K562 (cell line): ENCODE measurements around the gene ANO4. TPM values are rescaled to one million over a fixed set of nuclear protein-coding genes. Genes with fewer than 3 reads are reported as not detected.

Source experiments
- ATAC-seq: fragments of 200-7000 bp; cut with Tn5 transposase; 3 replicates; pipeline ENCODE4 v1.9.1; 2020; ENCODE audit warnings: moderate library complexity
- BruUV-seq: library from RNA; stranded (reverse); fragments of 400-500 nt; replicated peaks from 2 replicates; lab custom pipeline; 2021; lab: Mats Ljungman, UMichigan
- CTCF ChIA-PET: fragments of 300-600 bp; formaldehyde crosslinking; extraction: SDS; loops from one replicate; lab custom pipeline; 2021; ENCODE audit warnings: low intra/inter-chr PET ratio; lab: Yijun Ruan, JAX
- POLR2A ChIA-PET: fragments of 300-600, 350-650 bp; sonication (Branson Sonifier 250); formaldehyde crosslinking; extraction: SDS; loops from one replicate; lab custom pipeline; 2021; ENCODE audit warnings: antibody characterized with exemption, inconsistent platforms; lab: Yijun Ruan, JAX
- DNase-seq, 4 experiments: peaks; one replicate each; pipeline versions ENCODE4 v3.0.0 to v3.0.0-alpha.2; 2011 to 2018; ENCODE audit warnings: low spot score in 3 of 4, mixed read lengths in 3 of 4; ENCODE audit errors: extremely low read depth in 1 of 4
- FAIRE-seq: peaks from 2 replicates; lab custom pipeline; 2011; peaks lifted over from hg19 to GRCh38; lab: Jason Lieb, UNC
- H2AFZ ChIP-seq: 2 replicates; pipeline ENCODE4 v1.6.0; 2011; ENCODE audit warnings: low read depth, low read length, control low read depth, inconsistent platforms
- H3K27ac ChIP-seq: fragments of 200-600 bp; 3 replicates; pipeline ENCODE4 v1.8.0; 2011; ENCODE audit warnings: low read depth, mild to moderate bottlenecking, control low read depth, inconsistent platforms, low read length, moderate library complexity, mixed read lengths; ENCODE audit errors: extremely low read depth
- H3K27me3 ChIP-seq, 2 experiments: fragments of 300-600 bp in 1 of 2; 2 replicates in 1 of 2; 3 replicates in 1 of 2; pipeline versions ENCODE4 v1.6.0 to v1.8.0; 2011; ENCODE audit warnings: inconsistent platforms in 2 of 2, low read length in 2 of 2, mild to moderate bottlenecking in 1 of 2, mixed read lengths in 1 of 2, moderate library complexity in 1 of 2; ENCODE audit not compliant: control insufficient read depth in 2 of 2, insufficient read depth in 2 of 2
- H3K36me3 ChIP-seq: fragments of 300-600 bp; 3 replicates; pipeline ENCODE4 v1.8.0; 2011; ENCODE audit warnings: mild to moderate bottlenecking, low read length, inconsistent platforms; ENCODE audit not compliant: control insufficient read depth, insufficient read depth
- H3K4me1 ChIP-seq, 2 experiments: fragments of 200-600 bp in 1 of 2; replicated peaks in 1 of 2; 2 replicates in 1 of 2; 3 replicates in 1 of 2; pipeline versions ENCODE4 v1.5.1 to v1.8.0; 2011; ENCODE audit warnings: inconsistent platforms in 2 of 2, low read length in 2 of 2, mild to moderate bottlenecking in 1 of 2, mixed read lengths in 1 of 2, moderate library complexity in 1 of 2; ENCODE audit not compliant: control insufficient read depth in 2 of 2, insufficient read depth in 2 of 2
- H3K4me2 ChIP-seq: 2 replicates; pipeline ENCODE4 v1.6.1; 2011; ENCODE audit warnings: low read length, control low read depth, inconsistent platforms, mixed read lengths; ENCODE audit not compliant: insufficient read depth
- H3K4me3 ChIP-seq: fragments of 200-600 bp; sonication (generic), shearing (Covaris generic); 2 replicates; pipeline ENCODE4 v1.5.1; 2016; ENCODE audit warnings: control low read depth, inconsistent platforms
- H3K79me2 ChIP-seq: fragments of 200-600 bp; 3 replicates; pipeline ENCODE4 v1.8.0; 2011; ENCODE audit warnings: low read length, inconsistent platforms; ENCODE audit not compliant: control insufficient read depth, insufficient read depth
- H3K9ac ChIP-seq, 2 experiments: 2 replicates each; pipeline versions ENCODE4 v1.6.0 to v1.6.1; 2011; ENCODE audit warnings: low read depth in 2 of 2, low read length in 2 of 2, control low read depth in 1 of 2, inconsistent platforms in 1 of 2, mild to moderate bottlenecking in 1 of 2, mixed read lengths in 1 of 2; ENCODE audit not compliant: insufficient read depth in 1 of 2
- H3K9me1 ChIP-seq: one replicate; pipeline ENCODE4 v1.6.0; 2011; ENCODE audit warnings: inconsistent platforms, mild to moderate bottlenecking, low read length, moderate library complexity; ENCODE audit not compliant: control insufficient read depth, insufficient read depth
- H3K9me3 ChIP-seq: replicated peaks from 2 replicates; pipeline ENCODE4 v1.5.1; 2011; ENCODE audit warnings: low read depth, low read length, inconsistent platforms; ENCODE audit not compliant: control insufficient read depth, insufficient read depth
- H4K20me1 ChIP-seq: replicated peaks from 2 replicates; pipeline ENCODE4 v1.6.1; 2011; ENCODE audit warnings: low read length, inconsistent platforms, mixed read lengths; ENCODE audit not compliant: control insufficient read depth, insufficient read depth
- BDP1 ChIP-seq: IDR thresholded peaks from 3 replicates; pipeline ENCODE4 v1.6.1; 2011; ENCODE audit not compliant: insufficient read length, insufficient read depth
- ETV1 ChIP-seq: fragments of 450-650 bp; conservative IDR thresholded peaks from 2 replicates; pipeline ENCODE4 v1.6.1; 2016; ENCODE audit warnings: missing genetic modification characterization, control low read depth, low read depth, missing compliant biosample characterization
- HDAC2 ChIP-seq: fragments of 450-650 bp; IDR thresholded peaks from 2 replicates; pipeline ENCODE4 v1.6.1; 2016; ENCODE audit warnings: mild to moderate bottlenecking
- HIVEP1 ChIP-seq: fragments of 250-450 bp; sonication (Bioruptor Pico); IDR thresholded peaks from 2 replicates; pipeline ENCODE4 v1.4.0; 2020; ENCODE audit warnings: mild to moderate bottlenecking
- IRF1 ChIP-seq: sonication (generic); formaldehyde crosslinking; IDR thresholded peaks from 2 replicates; pipeline ENCODE4 v1.8.0; 2022; ENCODE audit warnings: missing genetic modification reagents, mild to moderate bottlenecking, borderline replicate concordance
- PRDM10 ChIP-seq: fragments of 450-650 bp; IDR thresholded peaks from 2 replicates; pipeline ENCODE4 v1.6.1; 2018; ENCODE audit not compliant: partially characterized antibody
- SFPQ ChIP-seq: fragments of 200-400 bp; formaldehyde crosslinking; IDR thresholded peaks from 2 replicates; pipeline ENCODE4 v1.6.1; 2017; ENCODE audit warnings: mild to moderate bottlenecking, low read depth, low read length, moderate library complexity
- THAP12 ChIP-seq: fragments of 250-450 bp; sonication (Bioruptor Pico); IDR thresholded peaks from 2 replicates; pipeline ENCODE4 v1.9.0; 2021; ENCODE audit warnings: mild to moderate bottlenecking, inconsistent platforms
- TOE1 ChIP-seq, 2 experiments: fragments of 450-650 bp in 1 of 2; sonication (generic) in 1 of 2; formaldehyde crosslinking in 1 of 2; IDR thresholded peaks; 2 replicates each; pipeline versions ENCODE4 v1.7.1 to v1.8.0; 2016 to 2022; ENCODE audit warnings: borderline replicate concordance in 2 of 2, mild to moderate bottlenecking in 2 of 2, antibody characterized with exemption in 1 of 2, inconsistent platforms in 1 of 2, low read depth in 1 of 2, missing genetic modification reagents in 1 of 2, moderate library complexity in 1 of 2
- ZNF395 ChIP-seq: fragments of 200-800 bp; sonication (Bioruptor generic); IDR thresholded peaks from 2 replicates; pipeline ENCODE4 v1.6.1; 2017; ENCODE audit warnings: missing genetic modification characterization, missing compliant biosample characterization
- WGBS: fragments of 100-300 bp; shearing (Covaris generic); methylation state at CpG from one replicate; pipeline ENCODE4 v1.1.6; 2016; ENCODE audit warnings: low coverage, mixed read lengths; ENCODE audit not compliant: insufficient coverage; ENCODE audit errors: missing lambda C conversion rate; 5-methylcytosine and 5-hydroxymethylcytosine counted together
- in situ Hi-C: fragments of 300-500 bp; cut with MboI; formaldehyde crosslinking; loops from 4 replicates; pipeline ENCODE4 v1.15.0; 2018; ENCODE audit warnings: inconsistent platforms, mixed read lengths
- intact Hi-C: fragments of 100-400 bp; cut with micrococcal nuclease; formaldehyde crosslinking; loops from 2 replicates; pipeline ENCODE4 v1.14.2; 2022
- polyA plus RNA-seq, 8 experiments: library from polyadenylated mRNA; depleted of rRNA in 4 of 8; stranded (reverse) in 5 of 8; unstranded in 3 of 8; fragments of >200 nt; fragmentation: Nextera tagmentation in 2 of 8; fragmentation: Illumina TruSeq in 1 of 8; extraction: Ambion mirVana in 2 of 8; extraction: Trizol in 1 of 8; gene quantifications; 2 replicates each; pipeline versions ENCODE4 v1.2.1 to v1.2.3, GENCODE V29; 2011 to 2014; ENCODE audit warnings: inconsistent platforms in 1 of 8, missing spikeins in 1 of 8
- total RNA-seq, 7 experiments: library from RNA; depleted of rRNA in 6 of 7; stranded (reverse); fragments of >200 nt in 6 of 7; fragmentation: Illumina TruSeq in 2 of 7; extraction: Trizol in 2 of 7; gene quantifications; 2 replicates each; pipeline versions ENCODE4 v1.2.1 to v1.2.3, GENCODE V29; 2011 to 2021; ENCODE audit warnings: low replicate concordance in 1 of 7

ANO4 gene
- total and polyA plus RNA-seq, 9 of the 15 experiments (the other 6 are each of a cell fraction or from before 2014, with no cell fraction given), result not detected

- 0% methylated on average over 2 of the region's 2 CpGs for WGBS
- ATAC-seq, result no peak
- TF ChIP-seq HDAC2 (no peak), HIVEP1 (CRISPR knock-in tag) (no peak), SFPQ (no peak), BDP1 (no peak), ETV1 (tag) (no peak), TOE1 (IDR thresholded peaks at IDR 0.05; ENCODE audit: borderline replicate concordance) (no peak), TOE1 (CRISPR knock-in tag; IDR thresholded peaks at IDR 0.05; ENCODE audit: borderline replicate concordance, low read depth) (no peak), IRF1 (CRISPR knock-in tag) (no peak), ZNF395 (CRISPR knock-in tag) (no peak), PRDM10 (no peak), THAP12 (CRISPR knock-in tag) (no peak)
These were observed 199.4 kb downstream of the ANO4 start for GRCh38 chr12:100993916-100994450.

More at GRCh38 chr12:100993916-100994450, 199.4 kb downstream of the ANO4 start:
- DNase-seq (no peak), FAIRE-seq (no peak)
- in situ Hi-C loops (no loop called here), intact Hi-C loops (no loop called here)
- POLR2A ChIA-PET, result no interaction called here
- no TSS peak for BruUV-seq
- no peaks in the 10 kb centered on the region for H3K79me2 ChIP-seq
- no peaks in the 10 kb centered on the region for H3K36me3 ChIP-seq
- H2AFZ ChIP-seq, result no peak overlapping the region
- H3K4me3 ChIP-seq, result no peak overlapping the region
- CTCF ChIA-PET, result no interaction called here
- H3K4me2 ChIP-seq, result no peak overlapping the region
- H3K27ac ChIP-seq, result no peak overlapping the region
- H3K9ac ChIP-seq, result no peak overlapping the region
- no peaks in the 10 kb centered on the region for H3K27me3 ChIP-seq
- H4K20me1 ChIP-seq, result no peaks in the 10 kb centered on the region
- H3K9me1 ChIP-seq, result no peaks in the 10 kb centered on the region
- no peaks in the 10 kb centered on the region for H3K9me3 ChIP-seq
- H3K4me1 ChIP-seq, result no peaks in the 10 kb centered on the region
